LNCaP clone FGC (cell line): Measurements from ENCODE around the gene DOK5.

Experiments used
- DNase-seq: peaks from one replicate; pipeline ENCODE4 v3.0.0-alpha.2; 2011; ENCODE audit warnings: low read depth
- H3K4me3 ChIP-seq: 2 replicates; pipeline ENCODE4 v1.5.1; 2011; ENCODE audit warnings: mild to moderate bottlenecking, low read depth, low read length, control low read depth
- TF ChIP-seq, protein P1 (sequence below): IDR thresholded peaks from 2 replicates; pipeline ENCODE4 v1.5.1; 2012; ENCODE audit warnings: mild to moderate bottlenecking; ENCODE audit not compliant: control insufficient read depth, insufficient read depth; ENCODE audit errors: extremely low read depth

The DOK5 gene

DNA sequence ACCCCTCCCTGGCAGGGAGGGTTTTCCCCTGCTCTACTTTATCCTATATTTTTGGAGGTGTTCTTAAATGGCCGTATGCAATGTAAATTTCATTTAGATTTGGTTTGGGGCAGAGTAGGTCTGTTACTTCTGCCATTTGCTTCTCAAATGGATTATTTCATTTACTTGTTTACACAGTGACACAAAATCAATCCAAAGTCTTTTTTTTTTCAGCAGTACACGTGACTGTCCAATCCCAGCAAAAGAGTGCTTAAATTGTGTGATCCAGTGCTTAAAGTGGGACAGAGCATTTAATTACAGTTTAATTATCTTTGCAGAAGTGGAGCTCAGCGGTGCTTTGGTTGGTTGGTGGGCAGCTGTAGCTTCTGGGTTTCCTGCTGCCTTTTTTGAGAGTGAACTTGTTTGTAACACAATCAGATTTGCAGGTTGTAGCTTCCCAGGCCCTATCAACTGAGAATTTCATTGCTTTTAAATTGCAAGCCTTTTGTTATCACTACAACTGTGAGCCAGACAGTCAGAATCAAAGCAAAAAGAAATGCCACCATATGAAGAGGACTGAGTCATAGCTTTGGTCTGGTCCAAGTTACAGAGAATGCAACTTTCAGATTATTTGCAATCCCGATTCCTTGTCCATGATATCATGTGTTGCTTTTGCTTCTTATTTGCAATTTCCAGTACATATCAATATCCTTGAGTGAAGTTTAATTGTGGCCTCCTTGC, 216.9 kb downstream of the DOK5 start:
- DNase-seq = no peak
- TF ChIP-seq, protein P1, sequence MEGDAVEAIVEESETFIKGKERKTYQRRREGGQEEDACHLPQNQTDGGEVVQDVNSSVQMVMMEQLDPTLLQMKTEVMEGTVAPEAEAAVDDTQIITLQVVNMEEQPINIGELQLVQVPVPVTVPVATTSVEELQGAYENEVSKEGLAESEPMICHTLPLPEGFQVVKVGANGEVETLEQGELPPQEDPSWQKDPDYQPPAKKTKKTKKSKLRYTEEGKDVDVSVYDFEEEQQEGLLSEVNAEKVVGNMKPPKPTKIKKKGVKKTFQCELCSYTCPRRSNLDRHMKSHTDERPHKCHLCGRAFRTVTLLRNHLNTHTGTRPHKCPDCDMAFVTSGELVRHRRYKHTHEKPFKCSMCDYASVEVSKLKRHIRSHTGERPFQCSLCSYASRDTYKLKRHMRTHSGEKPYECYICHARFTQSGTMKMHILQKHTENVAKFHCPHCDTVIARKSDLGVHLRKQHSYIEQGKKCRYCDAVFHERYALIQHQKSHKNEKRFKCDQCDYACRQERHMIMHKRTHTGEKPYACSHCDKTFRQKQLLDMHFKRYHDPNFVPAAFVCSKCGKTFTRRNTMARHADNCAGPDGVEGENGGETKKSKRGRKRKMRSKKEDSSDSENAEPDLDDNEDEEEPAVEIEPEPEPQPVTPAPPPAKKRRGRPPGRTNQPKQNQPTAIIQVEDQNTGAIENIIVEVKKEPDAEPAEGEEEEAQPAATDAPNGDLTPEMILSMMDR = no peak
- no peak overlapping the region for H3K4me3 ChIP-seq

GRCh38 chr20:54694516-54694915, 219.1 kb downstream of the DOK5 start:
- no peak for DNase-seq
- no peak overlapping the region for H3K4me3 ChIP-seq
- TF ChIP-seq, protein P1 = no peak

DNA sequence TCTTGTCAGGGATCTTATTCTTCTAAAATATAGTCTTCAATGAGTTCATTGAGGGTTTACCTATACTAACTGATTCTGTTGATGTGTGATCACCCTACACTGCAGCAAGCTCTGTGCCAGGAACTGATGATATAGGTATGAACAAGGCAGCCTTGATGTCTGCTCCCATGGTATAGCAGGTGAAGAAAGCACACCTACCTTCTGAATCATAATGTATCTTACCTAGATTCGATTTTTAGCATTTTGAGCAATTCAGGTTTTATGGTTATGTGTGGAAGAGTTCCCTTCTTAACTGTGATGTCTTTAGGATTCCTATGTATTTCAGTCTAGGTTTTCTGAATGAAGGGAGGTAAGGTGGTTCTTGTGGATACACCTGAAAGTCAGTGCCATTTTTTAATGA, 223.0 kb downstream of the DOK5 start:
- DNase-seq = no peak
- H3K4me3 ChIP-seq = no peak overlapping the region
- TF ChIP-seq, protein P1 = no peak
